GM13977 (cell line): ENCODE measurements around the gene STIMATE.

Source experiments
- DNase-seq: peaks from one replicate; pipeline ENCODE4 v3.0.0; 2012; ENCODE audit warnings: low spot score
- CTCF ChIP-seq: IDR thresholded peaks from 2 replicates; pipeline ENCODE4 v1.5.1; 2012; ENCODE audit warnings: mild to moderate bottlenecking, control low read depth; ENCODE audit not compliant: insufficient read depth; ENCODE audit errors: extremely low read depth, missing control alignments
- in situ Hi-C: fragments of 300-500 bp; cut with MboI; formaldehyde crosslinking; loops from one replicate; pipeline ENCODE4 v1.12.0; 2022; ENCODE audit warnings: low sequenced_read_pairs, low pct_unique_long_range_greater_than_20kb, mixed read lengths, inconsistent platforms; ENCODE audit not compliant: unreplicated experiment

STIMATE gene

GRCh38 chr3:52859686-52860423 is 37.5 kb downstream of the STIMATE start:
- no peak for DNase-seq
- in situ Hi-C loops: no loop called here
- no peak for TF ChIP-seq CTCF

- no peak for TF ChIP-seq CTCF
- in situ Hi-C loops: no loop called here
- DNase-seq: no peak
Observed at GRCh38 chr3:52857864-52858263, 39.5 kb downstream of the STIMATE start.

GRCh38 chr3:52857133-52857532 is 40.2 kb downstream of the STIMATE start:
- in situ Hi-C loops: no loop called here
- DNase-seq: no peak
- TF ChIP-seq CTCF: no peak

- in situ Hi-C loops: no loop called here
- no peak for DNase-seq
- no peak for TF ChIP-seq CTCF
Observed at GRCh38 chr3:52856666-52857065, 40.7 kb downstream of the STIMATE start.

GRCh38 chr3:52854013-52854412 is 43.3 kb downstream of the STIMATE start:
- no peak for TF ChIP-seq CTCF

GRCh38 chr3:52852419-52852818 is 44.9 kb downstream of the STIMATE start:
- DNase-seq: no peak
- in situ Hi-C loops: no loop called here
- no peak for TF ChIP-seq CTCF

More at GRCh38 chr3:52854013-52854412, 43.3 kb downstream of the STIMATE start:
- DNase-seq: no peak
- in situ Hi-C loops: no loop called here
